Suprapubic skin (tissue), 4 donors: ENCODE results near the gene SMCO4. TPM values are rescaled to one million over a fixed set of nuclear protein-coding genes. Genes with fewer than 3 reads are reported as not detected.

Source experiments
- DNase-seq, 2 donors: peaks; one replicate each; pipeline ENCODE4 v3.0.0-alpha.2; 2019; ENCODE audit warnings: low spot score in 2 of 2
- H3K27ac ChIP-seq: fragments of 200-600 bp; sonication (generic); one replicate; pipeline ENCODE4 v1.5.1; 2019
- H3K27me3 ChIP-seq: fragments of 200-600 bp; sonication (generic); one replicate; pipeline ENCODE4 v1.5.1; 2019
- H3K36me3 ChIP-seq: fragments of 200-600 bp; sonication (generic); one replicate; pipeline ENCODE4 v1.5.1; 2019
- H3K4me1 ChIP-seq: fragments of 200-600 bp; sonication (generic); one replicate; pipeline ENCODE4 v1.5.1; 2019
- H3K4me3 ChIP-seq: fragments of 200-600 bp; sonication (generic); one replicate; pipeline ENCODE4 v1.5.1; 2019; ENCODE audit warnings: mild to moderate bottlenecking
- H3K9me3 ChIP-seq: fragments of 200-600 bp; sonication (generic); one replicate; pipeline ENCODE4 v1.5.1; 2019
- EP300 ChIP-seq: sonication (generic); formaldehyde crosslinking; IDR thresholded peaks from one replicate; pipeline ENCODE4 v1.6.1; 2017; ENCODE audit warnings: antibody characterized with exemption
- POLR2A ChIP-seq, 2 donors: fragments of 450-650 bp; IDR thresholded peaks; one replicate each; pipeline ENCODE4 v1.6.1; 2017; ENCODE audit warnings: antibody characterized with exemption in 2 of 2, mild to moderate bottlenecking in 2 of 2, moderate library complexity in 2 of 2
- POLR2AphosphoS5 ChIP-seq, 3 donors: sonication (generic); formaldehyde crosslinking; IDR thresholded peaks; one replicate each; pipeline ENCODE4 v1.6.1; 2017; ENCODE audit warnings: antibody characterized with exemption in 3 of 3
- WGBS: methylation state at CpG from one replicate; pipeline ENCODE4 v1.1.5; 2018; 5-methylcytosine and 5-hydroxymethylcytosine counted together
- total RNA-seq, 4 donors: library from RNA; depleted of rRNA; stranded (reverse); fragments of >200 nt; gene quantifications; one replicate each; pipeline ENCODE4 v1.1.0, GENCODE V29; 2016
- TF ChIP-seq, protein P1 (sequence below), 2 donors: fragments of 200-600 bp in 1 of 2; fragments of 450-650 bp in 1 of 2; sonication (generic) in 1 of 2; IDR thresholded peaks; one replicate each; pipeline ENCODE4 v1.5.1; 2016 to 2019; ENCODE audit warnings: antibody characterized with exemption in 2 of 2, mild to moderate bottlenecking in 1 of 2, moderate library complexity in 1 of 2

The SMCO4 gene
- total RNA-seq, 4 donors from 2014 or later = 12.1 to 53.1 (median 26.9) TPM

- no peak overlapping the region for H3K4me3 ChIP-seq
- H3K36me3 ChIP-seq = no peaks in the 10 kb centered on the region
Observed at GRCh38 chr11:93573184-93573583, 30.0 kb upstream of the SMCO4 start.

GRCh38 chr11:93572621-93573020, 29.4 kb upstream of the SMCO4 start:
- TF ChIP-seq POLR2A (IDR thresholded peaks at IDR 0.05) (no peak), EP300 (no peak), POLR2AphosphoS5 (IDR thresholded peaks at IDR 0.05) (no peak)
- TF ChIP-seq, protein P1, sequence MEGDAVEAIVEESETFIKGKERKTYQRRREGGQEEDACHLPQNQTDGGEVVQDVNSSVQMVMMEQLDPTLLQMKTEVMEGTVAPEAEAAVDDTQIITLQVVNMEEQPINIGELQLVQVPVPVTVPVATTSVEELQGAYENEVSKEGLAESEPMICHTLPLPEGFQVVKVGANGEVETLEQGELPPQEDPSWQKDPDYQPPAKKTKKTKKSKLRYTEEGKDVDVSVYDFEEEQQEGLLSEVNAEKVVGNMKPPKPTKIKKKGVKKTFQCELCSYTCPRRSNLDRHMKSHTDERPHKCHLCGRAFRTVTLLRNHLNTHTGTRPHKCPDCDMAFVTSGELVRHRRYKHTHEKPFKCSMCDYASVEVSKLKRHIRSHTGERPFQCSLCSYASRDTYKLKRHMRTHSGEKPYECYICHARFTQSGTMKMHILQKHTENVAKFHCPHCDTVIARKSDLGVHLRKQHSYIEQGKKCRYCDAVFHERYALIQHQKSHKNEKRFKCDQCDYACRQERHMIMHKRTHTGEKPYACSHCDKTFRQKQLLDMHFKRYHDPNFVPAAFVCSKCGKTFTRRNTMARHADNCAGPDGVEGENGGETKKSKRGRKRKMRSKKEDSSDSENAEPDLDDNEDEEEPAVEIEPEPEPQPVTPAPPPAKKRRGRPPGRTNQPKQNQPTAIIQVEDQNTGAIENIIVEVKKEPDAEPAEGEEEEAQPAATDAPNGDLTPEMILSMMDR (IDR thresholded peaks at IDR 0.05) = no peak
- 89% methylated on average over 3 of the region's 3 CpGs for whole genome bisulfite sequencing
- Histone ChIP-seq H3K36me3 (no peaks in the 10 kb centered on the region), H3K27ac (no peak overlapping the region), H3K4me3 (no peak overlapping the region), H3K27me3 (no peaks in the 10 kb centered on the region), H3K4me1 (peaks cover 2% of the 10 kb centered on the region), H3K9me3 (no peaks in the 10 kb centered on the region)
- DNase-seq = no peak

More at GRCh38 chr11:93573184-93573583, 30.0 kb upstream of the SMCO4 start:
- Histone ChIP-seq H3K4me1 (no peaks in the 10 kb centered on the region), H3K9me3 (no peaks in the 10 kb centered on the region), H3K27ac (no peak overlapping the region), H3K27me3 (no peaks in the 10 kb centered on the region)
- no peak for DNase-seq
- 83% methylated on average over 1 of the region's 1 CpG for WGBS
- no peak for TF ChIP-seq POLR2AphosphoS5 (IDR thresholded peaks at IDR 0.05)
- no peak for TF ChIP-seq EP300
- TF ChIP-seq, protein P1 (IDR thresholded peaks at IDR 0.05) = no peak
- TF ChIP-seq POLR2A (IDR thresholded peaks at IDR 0.05) = no peak

DNA sequence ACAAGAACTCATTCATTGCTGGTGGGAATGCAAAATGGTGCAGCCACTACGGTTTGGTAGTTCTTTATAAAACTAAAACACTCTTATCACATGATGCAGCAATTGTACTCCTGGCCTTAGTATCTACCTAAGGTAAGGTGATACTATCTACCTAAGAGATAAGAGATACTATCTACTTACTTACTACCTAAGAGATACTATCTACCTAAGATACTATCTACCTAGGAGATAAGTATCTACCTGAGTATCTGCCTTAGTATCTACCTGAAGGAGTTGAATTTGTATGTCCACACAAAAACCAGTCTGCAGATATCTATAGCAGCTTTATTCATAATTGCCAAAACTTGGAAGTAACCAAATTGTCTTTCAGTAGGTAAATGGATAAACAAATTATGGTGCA, 29.0 kb upstream of the SMCO4 start:
- Histone ChIP-seq H3K4me3 (no peak overlapping the region), H3K4me1 (peaks cover 6% of the 10 kb centered on the region), H3K9me3 (no peaks in the 10 kb centered on the region), H3K27ac (no peak overlapping the region), H3K36me3 (no peaks in the 10 kb centered on the region), H3K27me3 (no peaks in the 10 kb centered on the region)
- TF ChIP-seq POLR2A (IDR thresholded peaks at IDR 0.05) = no peak
- DNase-seq = no peak
- 88% methylated on average over 1 of the region's 1 CpG for WGBS

DNA sequence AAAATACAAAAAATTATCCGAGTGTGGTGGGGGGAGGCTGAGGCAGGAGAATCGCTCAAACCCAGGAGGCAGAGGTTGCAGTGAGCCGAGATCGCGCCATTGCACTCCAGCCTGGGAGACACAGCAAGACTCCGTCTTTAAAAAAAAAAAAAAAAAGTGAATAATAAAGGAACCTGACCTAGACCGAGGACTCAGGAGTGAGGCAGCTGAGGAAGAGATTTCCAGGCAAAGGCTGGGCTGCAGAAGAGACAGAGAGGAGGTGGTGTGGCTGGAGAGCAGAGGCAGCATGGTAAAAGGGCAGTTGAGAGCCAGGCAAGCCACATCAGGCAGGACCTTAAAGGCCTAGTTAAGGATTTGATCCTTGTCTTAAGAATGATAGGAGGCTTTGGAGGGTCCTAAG, 28.4 kb upstream of the SMCO4 start:
- peaks cover 6% of the 10 kb centered on the region for H3K4me1 ChIP-seq

DNA sequence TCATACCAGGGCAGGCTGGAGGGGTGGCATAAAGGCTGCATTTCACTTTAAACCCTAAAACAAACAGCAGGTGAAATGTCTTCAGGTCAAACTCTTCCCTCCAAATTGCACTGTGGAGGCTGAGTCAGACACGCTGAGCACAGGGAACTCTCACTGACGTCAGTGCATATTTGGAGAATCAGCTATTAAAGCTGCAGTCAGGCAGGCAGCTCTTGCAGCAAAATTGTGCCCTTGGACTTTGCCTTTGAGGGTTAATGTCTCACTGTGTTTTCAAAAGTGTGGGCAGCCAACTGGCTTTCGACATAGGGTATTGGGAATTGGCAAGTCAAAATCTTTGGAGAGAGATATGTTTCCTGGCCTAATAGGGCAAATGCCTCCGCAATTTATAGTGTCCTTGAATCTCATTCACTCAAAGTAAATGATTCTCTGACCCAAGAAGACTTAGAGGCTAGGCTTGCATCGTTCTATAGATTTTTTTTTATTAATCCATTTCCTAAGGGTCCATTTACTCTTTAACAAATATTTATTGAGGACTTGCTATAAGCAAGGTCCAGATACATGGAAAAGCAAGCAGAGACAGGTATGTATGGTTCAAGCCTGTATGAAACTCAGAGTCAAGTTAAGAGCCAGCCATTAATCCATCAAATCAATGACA, 27.7 kb upstream of the SMCO4 start:
- TF ChIP-seq POLR2AphosphoS5 (IDR thresholded peaks at IDR 0.05) (no peak), EP300 (no peak), POLR2A (IDR thresholded peaks at IDR 0.05) (no peak)
- TF ChIP-seq, protein P1 (IDR thresholded peaks at IDR 0.05) = no peak
- H3K4me1 ChIP-seq = peaks cover 6% of the 10 kb centered on the region
- H3K4me3 ChIP-seq = no peak overlapping the region
- no peak overlapping the region for H3K27ac ChIP-seq
- H3K27me3 ChIP-seq = no peaks in the 10 kb centered on the region
- WGBS = 34% methylated on average over 5 of the region's 5 CpGs
- H3K9me3 ChIP-seq = no peaks in the 10 kb centered on the region
- DNase-seq = no peak
- no peaks in the 10 kb centered on the region for H3K36me3 ChIP-seq

More for the DNA sequence above, 28.4 kb upstream of the SMCO4 start:
- no peak overlapping the region for H3K27ac ChIP-seq
- no peaks in the 10 kb centered on the region for H3K27me3 ChIP-seq
- H3K36me3 ChIP-seq = no peaks in the 10 kb centered on the region
- no peak for DNase-seq
- 81% methylated on average over 7 of the region's 7 CpGs for WGBS
- no peak for TF ChIP-seq POLR2AphosphoS5 (IDR thresholded peaks at IDR 0.05)
- no peaks in the 10 kb centered on the region for H3K9me3 ChIP-seq
- H3K4me3 ChIP-seq = no peak overlapping the region

- H3K4me3 ChIP-seq = no peak overlapping the region
- peaks cover 6% of the 10 kb centered on the region for H3K4me1 ChIP-seq
- TF ChIP-seq POLR2AphosphoS5 (IDR thresholded peaks at IDR 0.05) (no peak), EP300 (no peak), POLR2A (IDR thresholded peaks at IDR 0.05) (no peak)
- TF ChIP-seq, protein P1 (IDR thresholded peaks at IDR 0.05) = no peak
- H3K27ac ChIP-seq = no peak overlapping the region
- H3K36me3 ChIP-seq = no peaks in the 10 kb centered on the region
- no peaks in the 10 kb centered on the region for H3K9me3 ChIP-seq
- no peak for DNase-seq
- H3K27me3 ChIP-seq = no peaks in the 10 kb centered on the region
Observed at GRCh38 chr11:93569496-93569895, 26.3 kb upstream of the SMCO4 start.
